HFF-Myc (cell line): ENCODE measurements around the gene KIF1A.

Experiments
- DNase-seq: peaks from one replicate; pipeline ENCODE4 v3.0.0-alpha.2; 2011; ENCODE audit warnings: low read depth; ENCODE audit errors: extremely low read depth
- H3K4me3 ChIP-seq: replicated peaks from 2 replicates; pipeline ENCODE4 v1.5.1; 2011; ENCODE audit warnings: low read depth, mild to moderate bottlenecking, control low read depth, low read length
- CTCF ChIP-seq: IDR thresholded peaks from 2 replicates; pipeline ENCODE4 v1.5.1; 2012; ENCODE audit warnings: mild to moderate bottlenecking, low read depth, low read length, control low read depth; ENCODE audit errors: missing control alignments

Gene KIF1A

DNA sequence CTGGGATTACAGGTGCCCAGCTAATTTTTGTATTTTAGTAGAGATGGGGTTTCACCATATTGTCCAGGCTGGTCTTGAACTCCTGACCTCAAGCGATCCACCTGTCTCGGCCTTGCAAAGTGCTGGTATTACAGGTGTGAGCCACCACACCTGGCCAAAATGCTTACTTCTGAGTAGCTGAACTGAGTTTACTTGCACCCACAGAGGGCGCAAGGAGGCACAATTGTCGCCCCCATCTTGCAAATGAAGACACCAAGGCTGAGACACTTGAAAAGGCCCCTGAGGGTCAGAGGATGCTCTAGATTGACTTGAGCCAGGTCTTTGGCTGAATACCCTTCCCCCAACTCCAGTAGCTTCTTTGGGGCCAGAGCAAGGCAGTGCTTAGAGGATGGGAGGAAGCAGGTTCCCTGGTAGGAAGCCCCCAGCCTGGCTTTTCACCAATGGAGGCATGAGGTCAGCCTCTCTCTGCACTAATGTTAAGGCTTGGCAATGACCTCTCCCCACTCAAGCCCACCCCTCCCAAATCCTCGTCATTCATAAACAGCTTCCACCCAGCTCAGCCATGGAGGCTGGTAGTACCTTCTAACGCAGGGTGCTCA is 14.5 kb upstream of the KIF1A start:
- no peak overlapping the region for H3K4me3 ChIP-seq
- DNase-seq = no peak
- no peak for TF ChIP-seq CTCF

DNA sequence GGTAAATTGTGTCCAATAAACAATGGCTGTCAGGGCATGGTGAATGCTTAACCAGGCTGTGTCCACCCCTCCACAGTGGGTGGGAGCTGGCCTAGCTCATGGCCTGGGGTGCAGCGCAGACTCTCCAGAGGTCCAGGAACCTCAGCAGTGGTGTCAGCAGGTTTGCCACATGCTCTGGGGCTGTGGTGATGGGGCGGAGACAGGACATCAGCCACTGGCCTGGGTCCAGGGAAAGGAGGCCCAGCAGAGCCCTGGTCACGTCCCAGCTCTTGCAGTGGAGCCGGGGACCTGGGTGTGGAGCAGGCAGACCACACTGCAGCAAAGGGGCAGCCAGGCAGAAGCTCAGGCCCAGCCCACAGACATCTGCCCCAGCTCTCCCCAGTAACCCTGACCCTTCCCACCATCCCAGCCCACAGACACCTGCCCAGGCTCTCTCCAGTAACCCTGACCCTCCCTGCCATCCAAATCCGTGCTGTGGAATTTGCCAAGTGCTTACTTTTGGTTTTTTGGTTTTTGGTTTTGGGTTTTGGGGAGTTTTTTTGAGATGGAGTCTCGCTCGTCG is 13.8 kb upstream of the KIF1A start:
- no peak overlapping the region for H3K4me3 ChIP-seq
- DNase-seq = no peak
- TF ChIP-seq CTCF = no peak

DNA sequence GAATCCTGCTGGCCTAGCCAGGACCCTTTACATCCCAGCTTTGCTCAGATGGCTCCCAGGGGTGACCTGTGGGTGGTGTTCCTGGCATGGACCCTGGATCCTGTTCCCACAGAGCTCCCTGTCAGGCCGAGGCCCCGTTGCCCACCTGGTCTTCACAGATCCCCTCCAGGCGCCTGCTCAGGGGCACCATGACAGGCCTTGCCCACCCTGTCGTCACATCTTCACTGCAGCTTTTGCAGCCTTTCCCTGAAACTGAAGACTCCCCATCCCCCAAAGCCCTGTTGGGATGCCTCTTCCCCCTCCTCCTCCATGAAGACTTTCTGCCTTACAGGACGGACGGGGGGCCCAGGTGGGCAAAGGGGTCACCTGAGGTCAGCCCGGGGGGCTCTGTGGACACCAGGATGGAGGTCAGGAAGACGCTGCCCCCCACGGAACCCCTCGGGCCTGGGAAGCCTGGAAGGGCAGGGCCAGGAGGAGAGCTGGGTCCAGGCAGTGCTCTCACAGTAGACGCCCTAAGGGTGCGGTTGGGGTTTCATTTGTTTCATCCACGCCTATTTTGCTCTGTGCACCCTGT is 13.0 kb upstream of the KIF1A start:
- no peak for DNase-seq
- TF ChIP-seq CTCF = no peak
- H3K4me3 ChIP-seq = no peak overlapping the region

GRCh38 chr2:240832205-240832727 is 12.2 kb upstream of the KIF1A start:
- peak; percentile 61 for DNase-seq
- H3K4me3 ChIP-seq = no peak overlapping the region
- TF ChIP-seq CTCF = no peak

DNA sequence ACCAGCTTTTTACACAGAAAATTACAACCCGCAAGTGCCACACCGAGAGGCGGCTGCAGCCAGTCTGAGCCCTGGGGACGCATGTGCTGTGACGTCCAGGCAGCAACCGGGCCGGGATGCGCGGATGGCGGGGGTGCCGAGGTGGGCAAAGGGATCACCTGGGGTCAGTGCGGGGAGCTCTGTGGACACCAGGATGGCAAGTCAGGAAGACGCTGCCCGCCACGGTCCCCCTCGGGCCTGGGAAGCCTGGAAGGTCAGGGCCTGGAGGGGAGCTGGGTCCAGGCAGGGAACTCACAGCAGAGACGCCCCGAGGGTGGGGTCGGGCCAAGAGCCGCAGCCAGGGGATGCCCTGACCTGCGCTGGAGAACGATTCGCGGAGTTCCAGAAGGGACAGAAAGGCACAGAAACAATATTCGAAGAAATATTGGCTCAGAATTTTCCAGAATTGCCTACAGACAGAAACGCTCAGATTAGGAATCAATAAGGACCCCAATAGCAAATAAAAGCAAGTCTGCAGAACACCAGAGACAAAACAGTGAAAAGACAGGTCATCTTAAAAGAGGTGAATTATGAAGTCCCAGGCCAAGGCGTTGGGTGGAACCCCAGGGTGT is 11.7 kb upstream of the KIF1A start:
- no peak for TF ChIP-seq CTCF
- H3K4me3 ChIP-seq = 0 out of 2 replicates have a peak overlapping the region, but pooled peaks have one; percentile 8
- no peak for DNase-seq

DNA sequence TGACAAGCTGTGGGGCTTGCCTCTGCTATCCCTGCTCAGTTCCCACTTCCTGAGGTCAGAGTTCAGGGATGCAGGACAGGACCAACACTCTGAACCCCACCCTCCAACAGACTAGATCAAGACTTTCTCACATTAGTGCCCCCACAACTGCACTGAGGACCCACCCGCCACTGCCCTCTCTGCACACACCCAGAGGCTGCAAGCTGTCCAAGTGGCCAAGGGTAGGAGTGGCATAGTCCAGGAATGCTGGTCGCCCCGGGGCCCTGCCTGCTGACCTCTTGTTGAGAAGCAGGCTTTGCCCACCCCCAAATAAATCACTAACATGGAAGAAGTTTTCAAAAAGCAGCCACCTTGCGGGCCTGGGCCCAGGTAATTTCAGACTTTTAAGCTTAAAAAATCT is 5.5 kb upstream of the KIF1A start:
- H3K4me3 ChIP-seq = no peak overlapping the region
- TF ChIP-seq CTCF = no peak
- no peak for DNase-seq
